Trophoblast cell (in vitro differentiated cells and primary cell): ENCODE data around the gene ACOT6.
"Not testable (repeated sequence)": the region's sequence is repeated elsewhere in the genome, so short reads cannot be mapped to it uniquely, and the experiment has no call there.

Experiments
- DNase-seq, 2 donors: peaks; one replicate each; pipeline ENCODE4 v3.0.0-alpha.2; 2016
- H2AFZ ChIP-seq: 2 replicates; pipeline ENCODE4 v1.6.1; 2013; ENCODE audit warnings: low read length, moderate library complexity, mild to moderate bottlenecking; ENCODE audit not compliant: insufficient read depth, poor library complexity
- H2AK5ac ChIP-seq: 2 replicates; pipeline ENCODE4 v1.6.1; 2013; ENCODE audit warnings: mild to moderate bottlenecking, low read length
- H2BK120ac ChIP-seq: 2 replicates; pipeline ENCODE4 v1.6.1; 2013; ENCODE audit warnings: low read length, mild to moderate bottlenecking, moderate library complexity; ENCODE audit not compliant: insufficient read depth, poor library complexity
- H2BK12ac ChIP-seq: 2 replicates; pipeline ENCODE4 v1.6.1; 2013; ENCODE audit warnings: mild to moderate bottlenecking, low read length, moderate library complexity
- H2BK5ac ChIP-seq: 2 replicates; pipeline ENCODE4 v1.6.1; 2013; ENCODE audit warnings: low read length, low read depth, moderate library complexity, mild to moderate bottlenecking; ENCODE audit not compliant: poor library complexity
- H3K14ac ChIP-seq: 2 replicates; pipeline ENCODE4 v1.6.1; 2013; ENCODE audit warnings: mild to moderate bottlenecking, low read length
- H3K18ac ChIP-seq: 2 replicates; pipeline ENCODE4 v1.6.1; 2013; ENCODE audit warnings: mild to moderate bottlenecking, low read length
- H3K23ac ChIP-seq: 2 replicates; pipeline ENCODE4 v1.6.1; 2013; ENCODE audit warnings: low read length
- H3K27ac ChIP-seq: 2 replicates; pipeline ENCODE4 v1.5.1; 2013; ENCODE audit warnings: low read depth, mild to moderate bottlenecking, inconsistent platforms, low read length, moderate library complexity
- H3K27me3 ChIP-seq: 2 replicates; pipeline ENCODE4 v1.6.1; 2013; ENCODE audit warnings: inconsistent platforms, mild to moderate bottlenecking, low read length, moderate library complexity; ENCODE audit not compliant: insufficient read depth
- H3K36me3 ChIP-seq, 2 experiments: 1 replicate in 1 of 2; 2 replicates in 1 of 2; pipeline ENCODE4 v1.6.1; 2013; ENCODE audit warnings: low read length in 2 of 2, mild to moderate bottlenecking in 2 of 2, moderate library complexity in 1 of 2; ENCODE audit not compliant: insufficient read depth in 2 of 2, control insufficient read depth in 1 of 2
- H3K4ac ChIP-seq: 2 replicates; pipeline ENCODE4 v1.6.1; 2013; ENCODE audit warnings: low read depth, mild to moderate bottlenecking, low read length, moderate library complexity
- H3K4me1 ChIP-seq, 2 experiments: 1 replicate in 1 of 2; 2 replicates in 1 of 2; pipeline ENCODE4 v1.6.1; 2013; ENCODE audit warnings: low read length in 2 of 2, mild to moderate bottlenecking in 2 of 2, moderate library complexity in 1 of 2; ENCODE audit not compliant: insufficient read depth in 2 of 2, control insufficient read depth in 1 of 2
- H3K4me2 ChIP-seq: 2 replicates; pipeline ENCODE4 v1.6.1; 2013; ENCODE audit warnings: inconsistent platforms, mild to moderate bottlenecking, low read length, moderate library complexity
- H3K4me3 ChIP-seq: 2 replicates; pipeline ENCODE4 v1.5.1; 2013; ENCODE audit warnings: mild to moderate bottlenecking, low read depth, low read length, inconsistent platforms
- H3K79me1 ChIP-seq: one replicate; pipeline ENCODE4 v1.6.1; 2013; ENCODE audit warnings: low read length
- H3K79me2 ChIP-seq: 2 replicates; pipeline ENCODE4 v1.6.1; 2013; ENCODE audit warnings: low read length, mild to moderate bottlenecking; ENCODE audit not compliant: control insufficient read depth, insufficient read depth, poor library complexity
- H3K9ac ChIP-seq: 2 replicates; pipeline ENCODE4 v1.6.1; 2013; ENCODE audit warnings: mild to moderate bottlenecking, low read length
- H3K9me3 ChIP-seq: 2 replicates; pipeline ENCODE4 v1.6.1; 2013; ENCODE audit warnings: low read depth, mild to moderate bottlenecking, control low read depth, inconsistent platforms, low read length; ENCODE audit not compliant: insufficient read depth
- H4K12ac ChIP-seq: 2 replicates; pipeline ENCODE4 v1.6.1; 2013; ENCODE audit warnings: low read depth, mild to moderate bottlenecking, low read length, moderate library complexity
- H4K8ac ChIP-seq: 2 replicates; pipeline ENCODE4 v1.6.1; 2013; ENCODE audit warnings: low read depth, mild to moderate bottlenecking, low read length, moderate library complexity
- H4K91ac ChIP-seq: one replicate; pipeline ENCODE4 v1.6.1; 2013; ENCODE audit warnings: low read depth, mild to moderate bottlenecking, low read length, moderate library complexity
- WGBS: extraction: QIAGEN DNeasy Blood & Tissue Kit; methylation state at CpG from one replicate; pipeline ENCODE4 v1.1.7; 2013; ENCODE audit warnings: missing lambda C conversion rate; ENCODE audit not compliant: insufficient read length, insufficient coverage; ENCODE audit errors: extremely low coverage; 5-methylcytosine and 5-hydroxymethylcytosine counted together

ACOT6 gene

DNA sequence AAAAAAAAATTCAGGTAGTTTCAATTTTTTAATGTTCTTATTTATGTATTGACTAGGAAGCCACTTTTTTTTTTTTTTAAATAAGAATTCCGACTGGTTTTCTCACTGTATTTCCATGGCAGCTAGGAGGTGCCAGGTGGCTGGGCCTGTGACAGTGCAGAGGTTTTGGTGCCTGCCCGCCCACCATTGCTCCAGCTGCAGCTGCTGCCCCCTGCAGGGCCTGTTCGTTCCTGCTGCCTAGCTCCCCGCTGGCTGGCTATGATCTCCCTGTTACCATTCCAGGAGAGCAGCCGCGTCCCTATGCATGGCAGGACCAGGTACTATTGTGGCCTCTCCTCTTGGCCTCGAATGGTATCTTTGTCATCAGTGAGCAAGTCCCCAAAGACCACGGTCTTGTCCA is 41.4 kb upstream of the ACOT6 start:
- H3K79me2 ChIP-seq, H3K9ac ChIP-seq, H2AK5ac ChIP-seq, H3K36me3 ChIP-seq, H3K4me3 ChIP-seq, H4K8ac ChIP-seq, H2AFZ ChIP-seq, H3K14ac ChIP-seq, H2BK12ac ChIP-seq, H4K12ac ChIP-seq, H3K4me2 ChIP-seq, H3K4ac ChIP-seq, H3K27me3 ChIP-seq, H3K9me3 ChIP-seq, H3K18ac ChIP-seq, H2BK120ac ChIP-seq, H4K91ac ChIP-seq, H3K27ac ChIP-seq, H2BK5ac ChIP-seq, H3K23ac ChIP-seq: not testable (repeated sequence)
- no CpG with 5 or more reads among the region's 8 CpGs for WGBS
- DNase-seq, result peak in 1 of 2 donors; percentile 64
- Histone ChIP-seq H3K4me1 (peaks cover 8 to 12% of the 10 kb centered on the region in 2 experiments), H3K79me1 (peaks cover 11% of the 10 kb centered on the region)

DNA sequence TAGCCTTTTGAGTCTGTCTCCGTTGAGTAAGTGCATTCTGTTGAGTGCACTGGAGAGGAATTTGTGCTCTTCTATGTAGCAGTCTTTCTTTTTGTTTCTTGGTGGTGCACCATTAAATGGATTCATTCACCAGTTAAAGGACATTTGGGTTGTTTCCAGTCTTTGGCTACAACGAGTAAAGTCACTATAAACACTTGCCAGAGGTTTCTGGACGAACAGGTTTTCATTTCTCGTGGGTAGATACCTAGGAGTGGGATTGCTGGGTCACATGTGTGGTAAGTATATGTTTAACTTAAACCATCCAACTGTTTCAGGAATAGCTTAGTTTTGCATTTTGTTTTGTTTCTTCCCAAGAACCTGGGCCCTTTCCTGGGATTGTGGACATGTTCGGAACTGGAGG is 39.3 kb upstream of the ACOT6 start:
- no CpG with 5 or more reads among the region's 5 CpGs for WGBS
- H3K79me2 ChIP-seq, H3K14ac ChIP-seq, H3K36me3 ChIP-seq, H4K12ac ChIP-seq, H3K4me2 ChIP-seq, H2AK5ac ChIP-seq, H3K4ac ChIP-seq, H3K23ac ChIP-seq, H3K9me3 ChIP-seq, H3K9ac ChIP-seq, H2AFZ ChIP-seq, H3K4me3 ChIP-seq, H2BK120ac ChIP-seq, H3K18ac ChIP-seq, H4K91ac ChIP-seq, H2BK5ac ChIP-seq, H3K27me3 ChIP-seq, H3K4me1 ChIP-seq, H2BK12ac ChIP-seq, H4K8ac ChIP-seq: not testable (repeated sequence)
- Histone ChIP-seq H3K79me1 (peaks cover 11% of the 10 kb centered on the region), H3K27ac (peak overlapping the region; percentile 65)
- DNase-seq, result peak in 1 of 2 donors; percentile 23

DNA sequence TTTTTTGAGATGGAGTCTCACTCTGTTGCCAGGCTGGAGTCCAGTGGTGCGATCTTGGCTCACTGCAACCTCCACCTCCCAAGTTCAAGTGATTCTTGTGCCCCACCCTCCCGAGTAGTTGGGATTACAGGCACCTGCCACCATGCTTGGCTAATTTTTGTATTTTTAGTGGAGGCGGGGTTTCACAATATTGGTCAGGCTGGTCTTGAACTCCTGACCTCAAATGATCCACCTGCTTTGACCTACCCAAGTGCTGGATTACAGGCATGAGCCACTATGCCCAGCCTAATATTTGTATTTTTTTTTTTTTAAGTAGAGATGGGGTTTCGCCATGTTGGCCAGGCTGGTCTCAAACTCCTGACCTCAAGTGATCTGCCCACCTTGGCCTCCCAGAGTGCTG is 38.6 kb upstream of the ACOT6 start:
- H3K18ac ChIP-seq, H4K12ac ChIP-seq, H3K27me3 ChIP-seq, H3K4me2 ChIP-seq, H3K4me3 ChIP-seq, H3K36me3 ChIP-seq, H3K14ac ChIP-seq, H3K4ac ChIP-seq, H2AFZ ChIP-seq, DNase-seq, H3K4me1 ChIP-seq, H3K79me2 ChIP-seq, H2AK5ac ChIP-seq, H3K9me3 ChIP-seq, H4K8ac ChIP-seq, H3K23ac ChIP-seq, H2BK12ac ChIP-seq, H3K9ac ChIP-seq, H4K91ac ChIP-seq, H3K79me1 ChIP-seq, H3K27ac ChIP-seq, H2BK120ac ChIP-seq: not testable (repeated sequence)
- no CpG with 5 or more reads among the region's 4 CpGs for WGBS
- H2BK5ac ChIP-seq, result peak overlapping the region; percentile 31

DNA sequence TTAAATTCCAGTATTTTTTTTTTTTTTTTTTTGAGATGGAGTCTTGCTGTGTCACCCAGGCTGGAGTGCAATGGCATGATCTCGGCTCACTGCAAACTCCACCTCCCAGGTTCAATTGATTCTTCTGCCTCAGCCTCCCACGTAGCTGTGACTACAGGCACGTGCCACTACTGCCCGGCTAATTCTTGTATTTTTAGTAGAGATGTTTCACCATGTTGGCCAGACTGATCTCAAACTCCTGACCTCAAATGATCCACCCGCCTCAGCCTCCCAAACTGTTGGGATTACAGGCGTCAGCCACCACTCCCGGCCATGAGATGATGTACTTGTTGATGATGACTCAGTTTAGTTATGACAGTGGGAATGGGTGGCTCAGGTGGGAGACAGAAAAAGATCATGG is 38.1 kb upstream of the ACOT6 start:
- not testable (repeated sequence) for H3K79me1 ChIP-seq, H3K18ac ChIP-seq, H3K4me1 ChIP-seq, H3K27me3 ChIP-seq, H2BK12ac ChIP-seq, H3K4me2 ChIP-seq, H4K12ac ChIP-seq, H3K9me3 ChIP-seq, H2AK5ac ChIP-seq, H2BK120ac ChIP-seq, H3K36me3 ChIP-seq, H3K9ac ChIP-seq, H3K27ac ChIP-seq, H3K23ac ChIP-seq, H2BK5ac ChIP-seq, H2AFZ ChIP-seq, H3K4me3 ChIP-seq, H3K14ac ChIP-seq, H4K91ac ChIP-seq, H3K4ac ChIP-seq, H3K79me2 ChIP-seq
- peak overlapping the region; percentile 7 for H4K8ac ChIP-seq
- peak in 1 of 2 donors; percentile 69 for DNase-seq
- no CpG with 5 or more reads among the region's 7 CpGs for WGBS
